Effector memory CD4-positive, alpha-beta T cell (primary cell): ENCODE results near the gene FHIP1A.

Experiments
- DNase-seq, 3 donors: peaks; one replicate each; pipeline ENCODE4 v3.0.0-alpha.2; 2020
- H3K27ac ChIP-seq: 2 replicates; pipeline ENCODE4 v1.7.0; 2013; ENCODE audit warnings: mild to moderate bottlenecking, low read length, moderate library complexity; ENCODE audit not compliant: insufficient read depth, poor library complexity, severe bottlenecking
- H3K27me3 ChIP-seq: replicated peaks from 2 replicates; pipeline ENCODE4 v1.7.0; 2013; ENCODE audit warnings: mild to moderate bottlenecking, low read length; ENCODE audit not compliant: insufficient read depth, control insufficient read depth, poor library complexity, severe bottlenecking
- H3K36me3 ChIP-seq: 2 replicates; pipeline ENCODE4 v1.7.0; 2013; ENCODE audit warnings: mild to moderate bottlenecking, low read length, moderate library complexity; ENCODE audit not compliant: control insufficient read depth, insufficient read depth
- H3K4me1 ChIP-seq: 2 replicates; pipeline ENCODE4 v1.7.0; 2013; ENCODE audit warnings: low read length, mild to moderate bottlenecking; ENCODE audit not compliant: control insufficient read depth, insufficient read depth, poor library complexity, severe bottlenecking
- H3K4me3 ChIP-seq: 2 replicates; pipeline ENCODE4 v1.7.0; 2013; ENCODE audit warnings: low read length, low read depth, mild to moderate bottlenecking; ENCODE audit not compliant: insufficient read depth, poor library complexity, severe bottlenecking
- H3K9me3 ChIP-seq: 2 replicates; pipeline ENCODE4 v1.7.0; 2013; ENCODE audit warnings: mild to moderate bottlenecking, low read length, moderate library complexity; ENCODE audit not compliant: control insufficient read depth

FHIP1A gene

GRCh38 chr4:151430740-151431457, 21.9 kb downstream of the FHIP1A start:
- no peaks in the 10 kb centered on the region for H3K27me3 ChIP-seq
- H3K4me1 ChIP-seq: no peaks in the 10 kb centered on the region
- no peak for DNase-seq
- H3K4me3 ChIP-seq: no peak overlapping the region
- no peaks in the 10 kb centered on the region for H3K9me3 ChIP-seq
- no peaks in the 10 kb centered on the region for H3K36me3 ChIP-seq
- no peak overlapping the region for H3K27ac ChIP-seq

GRCh38 chr4:151431728-151432127, 22.8 kb downstream of the FHIP1A start:
- no peaks in the 10 kb centered on the region for H3K27me3 ChIP-seq
- H3K4me3 ChIP-seq: no peak overlapping the region
- H3K27ac ChIP-seq: no peak overlapping the region
- no peaks in the 10 kb centered on the region for H3K36me3 ChIP-seq
- no peaks in the 10 kb centered on the region for H3K9me3 ChIP-seq
- DNase-seq: no peak
- H3K4me1 ChIP-seq: no peaks in the 10 kb centered on the region

GRCh38 chr4:151432654-151433053, 23.7 kb downstream of the FHIP1A start:
- Histone ChIP-seq H3K4me3 (no peak overlapping the region), H3K9me3 (no peaks in the 10 kb centered on the region), H3K27ac (no peak overlapping the region), H3K27me3 (no peaks in the 10 kb centered on the region), H3K36me3 (no peaks in the 10 kb centered on the region), H3K4me1 (no peaks in the 10 kb centered on the region)
- no peak for DNase-seq

- H3K9me3 ChIP-seq: no peaks in the 10 kb centered on the region
- DNase-seq: no peak
- no peaks in the 10 kb centered on the region for H3K4me1 ChIP-seq
- H3K27me3 ChIP-seq: no peaks in the 10 kb centered on the region
- no peak overlapping the region for H3K4me3 ChIP-seq
- no peak overlapping the region for H3K27ac ChIP-seq
- no peaks in the 10 kb centered on the region for H3K36me3 ChIP-seq
Measured at GRCh38 chr4:151434183-151434860, 25.3 kb downstream of the FHIP1A start.

GRCh38 chr4:151436093-151436518, 27.1 kb downstream of the FHIP1A start:
- Histone ChIP-seq H3K36me3 (no peaks in the 10 kb centered on the region), H3K4me1 (no peaks in the 10 kb centered on the region), H3K4me3 (no peak overlapping the region), H3K27me3 (no peaks in the 10 kb centered on the region), H3K27ac (no peak overlapping the region), H3K9me3 (no peaks in the 10 kb centered on the region)
- no peak for DNase-seq

- no peak overlapping the region for H3K27ac ChIP-seq
- no peaks in the 10 kb centered on the region for H3K27me3 ChIP-seq
- no peak overlapping the region for H3K4me3 ChIP-seq
- DNase-seq: no peak
- no peaks in the 10 kb centered on the region for H3K36me3 ChIP-seq
- H3K9me3 ChIP-seq: no peaks in the 10 kb centered on the region
- no peaks in the 10 kb centered on the region for H3K4me1 ChIP-seq
Measured at GRCh38 chr4:151437505-151437904, 28.5 kb downstream of the FHIP1A start.

GRCh38 chr4:151438154-151438553, 29.2 kb downstream of the FHIP1A start:
- H3K27ac ChIP-seq: no peak overlapping the region
- no peaks in the 10 kb centered on the region for H3K9me3 ChIP-seq
- no peaks in the 10 kb centered on the region for H3K4me1 ChIP-seq

GRCh38 chr4:151439320-151439719, 30.3 kb downstream of the FHIP1A start:
- Histone ChIP-seq H3K27ac (no peak overlapping the region), H3K4me3 (no peak overlapping the region), H3K27me3 (no peaks in the 10 kb centered on the region), H3K36me3 (no peaks in the 10 kb centered on the region), H3K9me3 (no peaks in the 10 kb centered on the region), H3K4me1 (no peaks in the 10 kb centered on the region)
- no peak for DNase-seq

More at GRCh38 chr4:151438154-151438553, 29.2 kb downstream of the FHIP1A start:
- no peaks in the 10 kb centered on the region for H3K36me3 ChIP-seq
- H3K27me3 ChIP-seq: no peaks in the 10 kb centered on the region
- DNase-seq: no peak
- no peak overlapping the region for H3K4me3 ChIP-seq

GRCh38 chr4:151442002-151442401, 33.0 kb downstream of the FHIP1A start:
- Histone ChIP-seq H3K4me3 (no peak overlapping the region), H3K27me3 (no peaks in the 10 kb centered on the region), H3K27ac (no peak overlapping the region), H3K9me3 (no peaks in the 10 kb centered on the region), H3K36me3 (no peaks in the 10 kb centered on the region), H3K4me1 (no peaks in the 10 kb centered on the region)
- DNase-seq: no peak

GRCh38 chr4:151443247-151443646, 34.3 kb downstream of the FHIP1A start:
- no peak overlapping the region for H3K4me3 ChIP-seq

More at GRCh38 chr4:151443247-151443646, 34.3 kb downstream of the FHIP1A start:
- Histone ChIP-seq H3K27me3 (no peaks in the 10 kb centered on the region), H3K4me1 (no peaks in the 10 kb centered on the region), H3K27ac (no peak overlapping the region), H3K9me3 (no peaks in the 10 kb centered on the region), H3K36me3 (no peaks in the 10 kb centered on the region)
- DNase-seq: no peak
